ENCODE measurements around the gene PCDHGB6.

Gene PCDHGB6

DNA sequence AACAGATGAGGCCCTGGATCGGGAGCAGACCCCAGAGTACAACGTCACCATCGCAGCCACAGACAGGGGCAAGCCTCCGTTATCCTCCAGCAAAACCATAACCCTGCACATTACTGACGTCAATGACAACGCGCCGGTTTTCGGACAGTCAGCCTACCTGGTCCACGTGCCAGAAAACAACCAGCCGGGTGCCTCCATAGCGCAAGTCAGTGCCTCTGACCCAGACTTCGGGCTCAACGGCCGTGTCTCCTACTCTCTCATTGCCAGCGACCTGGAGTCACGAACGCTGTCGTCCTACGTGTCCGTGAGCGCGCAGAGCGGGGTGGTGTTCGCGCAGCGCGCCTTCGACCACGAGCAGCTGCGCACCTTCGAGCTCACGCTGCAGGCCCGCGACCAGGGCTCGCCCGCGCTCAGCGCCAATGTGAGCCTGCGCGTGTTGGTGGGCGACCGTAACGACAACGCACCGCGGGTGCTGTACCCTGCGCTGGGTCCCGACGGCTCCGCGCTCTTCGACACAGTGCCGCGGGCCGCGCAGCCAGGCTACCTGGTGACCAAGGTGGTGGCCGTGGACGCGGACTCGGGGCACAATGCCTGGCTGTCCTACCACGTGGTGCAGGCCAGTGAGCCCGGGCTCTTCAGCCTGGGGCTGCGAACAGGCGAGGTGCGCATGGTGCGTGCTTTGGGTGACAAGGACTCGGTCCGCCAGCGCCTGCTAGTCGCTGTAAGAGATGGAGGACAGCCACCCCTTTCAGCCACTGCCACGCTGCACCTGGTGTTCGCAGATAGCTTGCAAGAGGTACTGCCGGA is 11.5 kb downstream of the PCDHGB6 start:
- H3K4me3 ChIP-seq (ENCODE audit: low read depth, low read length), result no peak overlapping the region
- TF ChIP-seq, protein P1, sequence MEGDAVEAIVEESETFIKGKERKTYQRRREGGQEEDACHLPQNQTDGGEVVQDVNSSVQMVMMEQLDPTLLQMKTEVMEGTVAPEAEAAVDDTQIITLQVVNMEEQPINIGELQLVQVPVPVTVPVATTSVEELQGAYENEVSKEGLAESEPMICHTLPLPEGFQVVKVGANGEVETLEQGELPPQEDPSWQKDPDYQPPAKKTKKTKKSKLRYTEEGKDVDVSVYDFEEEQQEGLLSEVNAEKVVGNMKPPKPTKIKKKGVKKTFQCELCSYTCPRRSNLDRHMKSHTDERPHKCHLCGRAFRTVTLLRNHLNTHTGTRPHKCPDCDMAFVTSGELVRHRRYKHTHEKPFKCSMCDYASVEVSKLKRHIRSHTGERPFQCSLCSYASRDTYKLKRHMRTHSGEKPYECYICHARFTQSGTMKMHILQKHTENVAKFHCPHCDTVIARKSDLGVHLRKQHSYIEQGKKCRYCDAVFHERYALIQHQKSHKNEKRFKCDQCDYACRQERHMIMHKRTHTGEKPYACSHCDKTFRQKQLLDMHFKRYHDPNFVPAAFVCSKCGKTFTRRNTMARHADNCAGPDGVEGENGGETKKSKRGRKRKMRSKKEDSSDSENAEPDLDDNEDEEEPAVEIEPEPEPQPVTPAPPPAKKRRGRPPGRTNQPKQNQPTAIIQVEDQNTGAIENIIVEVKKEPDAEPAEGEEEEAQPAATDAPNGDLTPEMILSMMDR (IDR thresholded peaks at IDR 0.05; ENCODE audit: insufficient read depth, low read length, missing control alignments), result no peak
- ChIA-PET CTCF (interaction anchor here (0.9 to 16.4 kb wide), 8 partner anchors 11 to 148 kb away, joined by 3 to 303 read pairs (median 120); partner anchors contain the start of genes PCDHGA12 and PCDHGB3), POLR2A (no interaction called here)
- DNase-seq (ENCODE audit: low read depth, low spot score), result no peak

DNA sequence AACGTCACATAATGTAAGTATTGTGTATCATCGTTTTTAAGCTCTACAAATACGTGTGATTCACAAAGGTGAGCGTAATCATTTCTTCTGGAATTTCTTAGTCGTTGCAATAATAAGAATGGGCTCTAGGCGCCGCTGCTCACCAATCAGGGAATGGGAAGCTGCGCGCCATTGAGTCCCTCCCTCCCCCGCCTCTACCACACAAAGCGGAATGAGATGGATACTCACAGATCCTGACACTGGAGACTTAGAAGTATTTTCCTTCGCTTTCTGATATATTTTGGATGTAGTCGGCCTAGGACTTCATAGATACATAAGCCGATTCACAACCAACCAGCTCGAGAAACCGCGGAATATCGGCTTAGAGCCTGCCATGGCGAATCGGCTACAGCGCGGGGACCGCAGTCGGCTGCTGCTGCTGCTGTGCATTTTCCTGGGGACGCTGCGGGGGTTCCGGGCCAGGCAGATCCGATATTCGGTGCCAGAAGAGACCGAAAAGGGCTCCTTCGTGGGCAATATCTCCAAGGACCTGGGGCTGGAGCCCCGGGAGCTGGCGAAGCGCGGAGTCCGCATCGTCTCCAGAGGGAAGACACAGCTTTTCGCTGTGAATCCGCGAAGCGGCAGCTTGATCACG is 13.2 kb downstream of the PCDHGB6 start, which contains the start of gene PCDHGA11:
PCDHGA11 (plus strand) TSS at position 197 of the 634 bp plus-strand sequence; CDS start at position 374, 177 bp downstream.
- DNase-seq (ENCODE audit: low read depth, low spot score), result no peak
- H3K4me3 ChIP-seq (ENCODE audit: low read depth, low read length), result peak within 1 kb of the TSS; percentile 57

DNA sequence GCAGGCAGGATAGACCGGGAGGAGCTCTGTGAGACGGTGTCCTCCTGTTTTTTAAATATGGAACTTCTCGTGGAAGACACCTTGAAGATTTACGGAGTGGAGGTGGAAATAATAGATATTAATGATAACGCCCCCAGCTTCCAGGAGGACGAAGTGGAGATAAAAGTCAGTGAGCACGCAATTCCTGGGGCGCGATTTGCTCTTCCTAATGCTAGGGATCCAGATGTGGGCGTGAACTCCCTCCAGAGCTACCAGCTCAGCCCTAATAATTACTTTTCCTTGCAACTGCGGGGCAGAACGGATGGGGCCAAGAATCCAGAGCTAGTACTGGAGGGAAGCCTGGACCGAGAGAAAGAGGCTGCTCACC is 13.7 kb downstream of the PCDHGB6 start:
- H3K4me3 ChIP-seq (ENCODE audit: low read depth, low read length), result peak overlapping the region; percentile 57
- POLR2A ChIA-PET, result interaction anchor here (0.9 to 1.8 kb wide), 3 partner anchors 102 to 136 kb away, joined by 3 to 10 read pairs (median 4); no protein-coding TSS in a partner anchor
- CTCF ChIA-PET, result interaction anchor here (0.9 to 16.4 kb wide), 30 partner anchors 9 to 150 kb away, joined by 3 to 303 read pairs (median 4); partner anchors contain the start of genes PCDHGA10, PCDHGA12, PCDHGA3 and PCDHGB3
- no peak for DNase-seq (ENCODE audit: low read depth, low spot score)
- TF ChIP-seq, protein P1 (IDR thresholded peaks at IDR 0.05; ENCODE audit: insufficient read depth, low read length, missing control alignments), result no peak

More for the DNA sequence above, 13.2 kb downstream of the PCDHGB6 start, which contains the start of gene PCDHGA11:
- CTCF ChIA-PET, result interaction anchor here (0.9 to 16.4 kb wide), 36 partner anchors 8 to 171 kb away, joined by 3 to 303 read pairs (median 4); partner anchors contain the start of genes PCDHGA10, PCDHGA12, PCDHGA3 and PCDHGB3
- TF ChIP-seq, protein P1 (IDR thresholded peaks at IDR 0.05; ENCODE audit: insufficient read depth, low read length, missing control alignments), result peak; percentile 41
- POLR2A ChIA-PET, result interaction anchor here (0.7 to 1.8 kb wide), 4 partner anchors 93 to 136 kb away, joined by 3 to 10 read pairs (median 4); no protein-coding TSS in a partner anchor

DNA sequence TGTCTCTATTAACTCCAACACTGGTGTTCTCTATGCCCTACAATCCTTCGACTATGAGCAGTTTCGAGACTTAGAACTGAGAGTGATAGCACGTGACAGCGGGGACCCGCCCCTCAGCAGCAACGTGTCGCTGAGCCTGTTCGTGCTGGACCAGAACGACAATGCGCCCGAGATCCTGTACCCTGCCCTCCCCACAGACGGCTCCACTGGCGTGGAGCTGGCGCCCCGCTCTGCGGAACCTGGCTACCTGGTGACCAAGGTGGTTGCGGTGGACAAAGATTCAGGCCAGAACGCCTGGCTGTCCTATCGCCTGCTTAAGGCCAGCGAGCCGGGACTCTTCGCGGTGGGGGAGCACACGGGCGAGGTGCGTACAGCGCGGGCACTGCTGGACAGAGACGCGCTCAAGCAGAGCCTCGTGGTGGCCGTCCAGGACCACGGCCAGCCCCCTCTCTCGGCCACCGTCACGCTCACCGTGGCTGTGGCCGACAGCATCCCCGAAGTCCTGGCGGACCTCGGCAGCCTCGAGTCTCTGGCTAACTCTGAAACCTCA is 15.0 kb downstream of the PCDHGB6 start:
- ChIA-PET CTCF (interaction anchor here (0.6 to 16.4 kb wide), 8 partner anchors 10 to 140 kb away, joined by 3 to 303 read pairs (median 28); partner anchors contain the start of genes PCDHGA10 and PCDHGC3), POLR2A (no interaction called here)

DNA sequence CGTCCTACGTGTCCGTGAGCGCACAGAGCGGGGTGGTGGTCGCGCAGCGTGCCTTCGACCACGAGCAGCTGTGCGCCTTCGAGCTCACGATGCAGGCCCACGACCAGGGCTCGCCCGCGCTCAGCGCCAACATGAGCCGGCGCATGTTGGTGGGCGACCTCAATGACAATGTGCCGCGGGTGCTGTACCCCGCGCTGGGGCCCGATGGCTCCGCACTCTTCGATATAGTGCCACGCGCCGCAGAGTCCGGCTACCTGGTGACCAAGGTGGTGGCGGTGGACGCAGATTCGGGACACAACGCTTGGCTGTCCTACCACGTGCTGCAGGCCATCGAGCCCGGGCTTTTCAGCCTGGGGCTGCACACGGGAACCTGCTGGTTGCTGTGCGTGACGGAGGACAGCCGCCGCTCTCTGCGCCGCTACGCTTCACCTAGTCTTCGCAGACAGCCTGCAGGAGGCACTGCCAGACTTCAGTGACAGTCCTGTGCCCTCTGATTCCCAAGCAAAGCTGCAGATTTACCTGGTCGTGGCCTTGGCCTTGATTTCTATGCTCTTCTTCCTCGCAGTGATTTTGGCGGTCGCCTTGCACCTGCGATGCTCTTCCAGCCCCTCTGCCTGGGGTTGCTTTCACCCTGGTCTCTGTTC is 20.1 kb downstream of the PCDHGB6 start:
- CTCF ChIA-PET, result interaction anchor here (0.9 to 9.2 kb wide), 8 partner anchors 11 to 136 kb away, joined by 3 to 196 read pairs (median 7); partner anchors contain the start of genes PCDHGA10, PCDHGA11, PCDHGA7 and PCDHGB7
- TF ChIP-seq, protein P1 (IDR thresholded peaks at IDR 0.05; ENCODE audit: insufficient read depth, low read length, missing control alignments), result no peak
- no peak overlapping the region for H3K4me3 ChIP-seq (ENCODE audit: low read depth, low read length)
- DNase-seq (ENCODE audit: low read depth, low spot score), result no peak
- POLR2A ChIA-PET, result no interaction called here

More for the DNA sequence above, 15.0 kb downstream of the PCDHGB6 start:
- H3K4me3 ChIP-seq (ENCODE audit: low read depth, low read length), result no peak overlapping the region
- no peak for DNase-seq (ENCODE audit: low read depth, low spot score)
- TF ChIP-seq, protein P1 (IDR thresholded peaks at IDR 0.05; ENCODE audit: insufficient read depth, low read length, missing control alignments), result no peak
